HAP-1 (cell line): ENCODE measurements around the gene AKR1B15.
A peak's percentile ranks its signal among the peaks of the same experiment; 100 is the strongest.

Experiments used
- DNase-seq, 2 experiments: peaks; one replicate each; pipeline ENCODE4 v3.0.0-alpha.2; 2016 to 2020; ENCODE audit warnings: low spot score in 2 of 2
- H3K27me3 ChIP-seq: fragments of 250-450 bp; sonication (Bioruptor Pico); 2 replicates; pipeline ENCODE4 v1.5.1; 2020; ENCODE audit warnings: low read depth, mild to moderate bottlenecking, moderate library complexity
- H3K36me3 ChIP-seq: fragments of 250-450 bp; sonication (Bioruptor Pico); replicated peaks from 2 replicates; pipeline ENCODE4 v1.5.1; 2020; ENCODE audit warnings: mild to moderate bottlenecking
- H3K4me1 ChIP-seq: fragments of 250-450 bp; sonication (Bioruptor Pico); 2 replicates; pipeline ENCODE4 v1.5.1; 2020; ENCODE audit warnings: mild to moderate bottlenecking
- H3K4me3 ChIP-seq: fragments of 250-450 bp; sonication (Bioruptor Pico); 2 replicates; pipeline ENCODE4 v1.5.1; 2020; ENCODE audit warnings: mild to moderate bottlenecking, moderate library complexity
- H3K9me3 ChIP-seq: fragments of 250-450 bp; sonication (Bioruptor Pico); 2 replicates; pipeline ENCODE4 v1.5.1; 2020; ENCODE audit warnings: mild to moderate bottlenecking, moderate library complexity
- in situ Hi-C: fragments of 300-500 bp; cut with MboI; formaldehyde crosslinking; loops from 3 replicates; pipeline ENCODE4 v1.14.3; 2020; ENCODE audit warnings: low sequenced_read_pairs, inconsistent platforms, mixed read lengths

The AKR1B15 gene

DNA sequence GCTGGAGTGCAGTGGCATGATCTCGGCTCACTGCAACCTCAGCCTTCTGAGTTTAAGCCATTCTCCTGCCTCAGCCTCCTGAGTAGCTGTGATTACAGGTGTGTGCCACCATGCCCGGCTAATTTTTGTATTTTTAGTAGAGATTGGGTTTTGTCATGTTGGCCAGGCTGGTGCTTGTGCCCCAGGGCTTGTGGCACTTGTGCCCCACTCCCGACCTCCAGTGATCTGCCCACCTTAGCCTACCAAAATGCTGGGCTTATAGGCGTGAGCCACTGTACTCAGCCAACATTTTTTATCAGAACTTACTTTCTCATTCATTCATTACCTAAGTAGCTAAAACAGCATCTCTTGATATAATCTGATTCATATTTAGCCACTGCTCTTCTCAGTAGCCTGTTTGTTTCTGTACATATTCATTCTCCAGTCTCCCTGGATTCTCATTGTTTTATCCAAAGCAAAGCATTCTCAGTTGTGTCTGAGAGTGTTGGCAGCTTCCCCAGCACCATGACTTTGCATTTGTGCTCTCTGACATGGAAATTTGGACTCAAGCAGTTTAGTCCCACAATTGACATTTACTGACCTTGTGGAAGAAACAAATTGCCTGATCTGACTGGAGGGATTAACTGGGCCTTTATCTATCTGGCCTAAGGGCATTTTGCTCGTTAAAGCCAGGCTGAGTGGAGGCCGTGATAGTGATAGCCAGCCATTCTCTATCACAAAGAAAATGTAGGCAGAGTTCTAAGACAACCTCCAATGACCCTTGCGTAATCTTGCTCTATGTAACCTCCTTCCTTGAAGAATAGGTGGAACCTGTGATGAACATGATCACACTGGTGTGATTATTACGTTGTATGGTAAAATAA lies 44.9 kb downstream of the AKR1B15 start:
- peaks cover 17% of the 10 kb centered on the region for H3K9me3 ChIP-seq
- H3K4me1 ChIP-seq: peaks cover 10% of the 10 kb centered on the region
- no peaks in the 10 kb centered on the region for H3K27me3 ChIP-seq
- peak; percentile 81 to 92 for DNase-seq
- no peaks in the 10 kb centered on the region for H3K36me3 ChIP-seq
- in situ Hi-C loops: no loop called here
- H3K4me3 ChIP-seq: no peak overlapping the region

- DNase-seq: no peak
- peaks cover 10% of the 10 kb centered on the region for H3K4me1 ChIP-seq
- no peaks in the 10 kb centered on the region for H3K27me3 ChIP-seq
- no peak overlapping the region for H3K4me3 ChIP-seq
- in situ Hi-C loops: no loop called here
- peaks cover 17% of the 10 kb centered on the region for H3K9me3 ChIP-seq
- H3K36me3 ChIP-seq: no peaks in the 10 kb centered on the region
These were observed 46.0 kb downstream of the AKR1B15 start for GRCh38 chr7:134594877-134595276.

DNA sequence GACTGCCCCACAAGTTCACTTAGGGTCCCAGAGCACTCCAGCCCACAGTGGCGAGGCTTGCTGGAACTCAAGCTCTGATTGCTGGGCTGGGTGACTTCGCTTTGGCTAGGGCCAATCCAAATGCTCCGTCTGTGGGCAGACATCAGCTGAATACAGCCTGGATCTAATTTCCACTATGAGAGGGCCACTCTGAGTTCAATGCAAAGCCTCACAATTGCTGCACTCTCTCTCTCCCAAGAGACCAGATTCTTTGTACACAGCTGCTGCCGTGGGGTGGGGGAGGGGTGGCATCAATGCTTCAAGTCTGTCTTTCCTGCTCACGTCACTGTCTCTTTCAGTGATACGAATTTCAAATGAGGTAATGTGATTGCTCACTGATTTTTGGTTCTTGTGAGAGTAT lies 50.5 kb downstream of the AKR1B15 start:
- Histone ChIP-seq H3K36me3 (no peaks in the 10 kb centered on the region), H3K9me3 (0 out of 2 replicates have a peak, but pooled peaks cover 4% of the 10 kb centered on the region)

GRCh38 chr7:134601459-134601858 lies 52.5 kb downstream of the AKR1B15 start:
- Histone ChIP-seq H3K36me3 (no peaks in the 10 kb centered on the region), H3K4me3 (no peak overlapping the region), H3K9me3 (no peaks in the 10 kb centered on the region), H3K27me3 (peaks cover 11% of the 10 kb centered on the region; the same call in 1 of the 2 replicates), H3K4me1 (no peaks in the 10 kb centered on the region)
- no peak for DNase-seq
- in situ Hi-C loops: no loop called here

More for the DNA sequence above, 50.5 kb downstream of the AKR1B15 start:
- DNase-seq: peak in 1 of 2 experiments; percentile 29
- Histone ChIP-seq H3K4me1 (peaks cover under 1% of the 10 kb centered on the region), H3K27me3 (peaks cover 7% of the 10 kb centered on the region; the same call in 1 of the 2 replicates), H3K4me3 (no peak overlapping the region)
- in situ Hi-C loops: no loop called here

GRCh38 chr7:134602881-134603451 lies 54.1 kb downstream of the AKR1B15 start:
- H3K27me3 ChIP-seq: peaks cover 11% of the 10 kb centered on the region
- H3K4me3 ChIP-seq: no peak overlapping the region
- no peaks in the 10 kb centered on the region for H3K36me3 ChIP-seq
- no peaks in the 10 kb centered on the region for H3K9me3 ChIP-seq
- no peaks in the 10 kb centered on the region for H3K4me1 ChIP-seq
- in situ Hi-C loops: no loop called here
- no peak for DNase-seq

GRCh38 chr7:134605978-134606923 lies 57.3 kb downstream of the AKR1B15 start:
- Histone ChIP-seq H3K9me3 (no peaks in the 10 kb centered on the region), H3K4me1 (no peaks in the 10 kb centered on the region), H3K36me3 (no peaks in the 10 kb centered on the region), H3K27me3 (peaks cover 28% of the 10 kb centered on the region), H3K4me3 (no peak overlapping the region)
- peak; percentile 61 to 72 for DNase-seq
- in situ Hi-C loops: no loop called here

GRCh38 chr7:134611611-134612151 lies 62.8 kb downstream of the AKR1B15 start:
- H3K9me3 ChIP-seq: no peaks in the 10 kb centered on the region
- H3K4me3 ChIP-seq: no peak overlapping the region
- no peaks in the 10 kb centered on the region for H3K36me3 ChIP-seq
- no peaks in the 10 kb centered on the region for H3K4me1 ChIP-seq
- in situ Hi-C loops: loop anchor here (5.0 to 10.0 kb wide), 2 partner anchors 97 to 179 kb away; no protein-coding TSS in a partner anchor
- H3K27me3 ChIP-seq: peaks cover 17% of the 10 kb centered on the region
- no peak for DNase-seq

GRCh38 chr7:134612197-134612596 lies 63.3 kb downstream of the AKR1B15 start:
- Histone ChIP-seq H3K27me3 (peaks cover 17% of the 10 kb centered on the region), H3K4me3 (no peak overlapping the region), H3K4me1 (no peaks in the 10 kb centered on the region), H3K36me3 (no peaks in the 10 kb centered on the region), H3K9me3 (no peaks in the 10 kb centered on the region)
- DNase-seq: no peak
- in situ Hi-C loops: loop anchor here (5.0 to 10.0 kb wide), 2 partner anchors 97 to 180 kb away; no protein-coding TSS in a partner anchor

DNA sequence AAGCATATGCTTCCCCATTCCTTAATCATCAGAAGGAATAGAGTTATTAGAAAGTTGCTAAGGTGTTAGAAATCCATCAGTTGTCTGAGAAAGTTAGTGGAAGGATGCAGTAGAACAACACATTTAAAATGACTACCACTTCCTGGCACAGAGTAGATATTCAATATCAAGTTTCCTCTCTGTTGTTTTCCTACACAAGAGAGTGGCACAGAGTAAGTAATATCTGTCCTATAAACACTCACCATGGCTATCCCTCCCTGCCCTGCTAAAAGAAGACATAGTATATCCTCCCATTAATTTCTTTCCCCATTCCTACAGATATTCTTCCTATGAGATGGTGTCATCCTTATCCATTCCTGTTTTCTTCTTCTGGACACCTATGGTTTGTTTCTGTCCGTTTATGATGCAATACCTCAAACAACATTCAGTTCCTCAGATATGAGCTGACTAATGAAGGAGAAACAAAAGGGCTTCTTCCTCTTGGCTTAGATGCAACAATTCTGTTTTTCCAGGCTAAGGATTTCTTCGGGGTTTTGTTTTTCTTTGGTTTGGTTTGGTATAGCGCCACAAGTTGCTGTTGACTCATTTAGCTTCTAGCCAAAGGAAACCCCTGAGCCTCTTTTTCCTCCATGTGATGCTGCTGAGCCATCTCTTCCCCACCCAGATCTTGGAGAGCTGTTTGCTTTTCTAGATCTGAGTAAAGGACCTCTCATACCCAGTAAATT lies 64.9 kb downstream of the AKR1B15 start:
- no peaks in the 10 kb centered on the region for H3K36me3 ChIP-seq
- in situ Hi-C loops: loop anchor here (5.0 to 10.0 kb wide), 2 partner anchors 99 to 181 kb away; no protein-coding TSS in a partner anchor
- no peak for DNase-seq
- H3K9me3 ChIP-seq: no peaks in the 10 kb centered on the region
- H3K27me3 ChIP-seq: peaks cover 12% of the 10 kb centered on the region
- H3K4me1 ChIP-seq: no peaks in the 10 kb centered on the region
- no peak overlapping the region for H3K4me3 ChIP-seq

DNA sequence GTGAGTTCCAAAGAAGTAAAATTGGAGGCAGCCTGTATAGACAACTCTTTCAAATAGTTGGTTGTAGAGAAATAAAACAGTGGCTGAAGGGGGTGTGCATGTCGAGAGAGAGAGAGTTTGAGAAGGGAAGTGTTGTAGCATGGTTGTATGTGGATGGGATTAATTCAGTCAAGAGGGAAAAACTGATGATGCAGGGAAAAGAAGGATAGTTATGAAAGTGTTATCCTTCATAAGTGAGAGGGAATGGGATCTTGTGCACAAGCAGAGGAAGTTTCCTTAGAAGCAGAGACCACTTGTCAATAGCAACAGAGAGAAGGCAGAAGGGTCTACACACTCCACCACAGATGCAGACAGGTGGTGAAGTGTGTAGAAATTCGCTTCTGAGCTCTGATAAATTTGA lies 67.7 kb downstream of the AKR1B15 start:
- in situ Hi-C loops: loop anchor here (10.0 kb wide), 1 partner anchor 102 kb away; no protein-coding TSS in a partner anchor
- no peaks in the 10 kb centered on the region for H3K36me3 ChIP-seq
- DNase-seq: no peak
- no peak overlapping the region for H3K4me3 ChIP-seq
- no peaks in the 10 kb centered on the region for H3K9me3 ChIP-seq
- H3K4me1 ChIP-seq: no peaks in the 10 kb centered on the region
- H3K27me3 ChIP-seq: peaks cover 12% of the 10 kb centered on the region

DNA sequence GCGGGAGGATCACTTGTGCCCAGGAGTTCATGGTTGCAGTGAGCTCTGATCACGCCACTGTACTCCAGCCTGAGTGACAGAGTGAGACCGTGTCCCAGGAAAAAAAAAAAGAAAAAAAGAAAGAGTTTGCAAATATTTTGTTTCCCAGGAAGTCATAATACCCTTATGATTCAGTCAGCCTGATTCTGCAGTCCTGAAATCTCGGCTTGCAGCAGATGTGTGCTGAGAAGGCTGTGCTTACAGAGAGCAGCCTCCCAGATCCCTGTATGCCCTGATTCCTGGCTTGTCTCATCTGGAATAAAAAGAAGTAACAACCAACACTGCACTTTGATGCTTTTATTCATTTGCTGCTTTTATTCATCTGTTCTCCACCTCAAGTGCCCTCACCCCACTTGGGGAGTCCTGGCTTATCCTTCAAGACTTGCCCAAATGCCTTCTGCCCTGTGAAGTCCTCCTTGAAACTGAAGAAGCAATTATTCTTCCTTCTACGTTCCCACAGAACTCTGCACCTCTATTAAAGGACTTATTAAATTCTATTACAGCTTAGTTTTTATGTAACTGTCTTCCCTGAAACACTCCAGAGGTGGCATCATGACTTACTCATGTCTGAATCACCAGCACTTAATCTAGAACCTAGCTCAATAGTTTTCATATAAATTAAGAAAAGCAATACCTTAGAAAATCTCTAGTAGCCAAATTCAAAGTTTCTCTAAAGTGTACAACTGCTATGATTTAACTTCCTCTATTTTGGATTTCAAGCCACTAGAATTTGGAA lies 70.0 kb downstream of the AKR1B15 start:
- in situ Hi-C loops: loop anchor here (10.0 kb wide), 1 partner anchor 104 kb away; no protein-coding TSS in a partner anchor
- no peaks in the 10 kb centered on the region for H3K4me1 ChIP-seq
- H3K27me3 ChIP-seq: peaks cover 12% of the 10 kb centered on the region
- no peaks in the 10 kb centered on the region for H3K36me3 ChIP-seq
- no peaks in the 10 kb centered on the region for H3K9me3 ChIP-seq
- H3K4me3 ChIP-seq: no peak overlapping the region
- DNase-seq: no peak
